Cardiac fibroblast (primary cell): ENCODE measurements around the gene F2RL1.

Source experiments
- DNase-seq, 2 donors: peaks; one replicate each; pipeline versions ENCODE4 v3.0.0 to v3.0.0-alpha.2; 2010; ENCODE audit warnings: low read depth in 2 of 2
- H3K4me3 ChIP-seq, 2 donors: replicated peaks in 1 of 2; 1 replicate in 1 of 2; 2 replicates in 1 of 2; pipeline ENCODE4 v1.5.1; 2011; ENCODE audit warnings: low read depth in 2 of 2, low read length in 2 of 2, mild to moderate bottlenecking in 2 of 2, moderate library complexity in 1 of 2
- CTCF ChIP-seq: IDR thresholded peaks from one replicate; pipeline ENCODE4 v1.5.1; 2011; ENCODE audit warnings: low read depth, mild to moderate bottlenecking, low read length, inconsistent platforms

The F2RL1 gene

GRCh38 chr5:76867827-76868693, 49.2 kb downstream of the F2RL1 start:
- no peak overlapping the region for H3K4me3 ChIP-seq
- peak; percentile 82 for TF ChIP-seq CTCF
- peak; percentile 81 to 87 for DNase-seq

- DNase-seq, result no peak
- TF ChIP-seq CTCF, result no peak
These were observed 51.2 kb downstream of the F2RL1 start for GRCh38 chr5:76870046-76870445.

GRCh38 chr5:76874088-76874581, 55.3 kb downstream of the F2RL1 start:
- no peak for TF ChIP-seq CTCF
- no peak for DNase-seq
- no peak overlapping the region for H3K4me3 ChIP-seq

More at GRCh38 chr5:76870046-76870445, 51.2 kb downstream of the F2RL1 start:
- H3K4me3 ChIP-seq, result no peak overlapping the region
